C4-2B (cell line): Measurements from ENCODE around the gene ROS1.

Source experiments
- CTCF ChIP-seq: fragments of 450-650 bp; conservative IDR thresholded peaks from 2 replicates; pipeline ENCODE4 v1.5.1; 2017; ENCODE audit warnings: mild to moderate bottlenecking
- ZFX ChIP-seq: fragments of 450-650 bp; IDR thresholded peaks from 2 replicates; pipeline ENCODE4 v1.6.1; 2017

GRCh38 chr6:117328005-117328389 lies 97.7 kb downstream of the ROS1 start:
- TF ChIP-seq CTCF (no peak), ZFX (no peak)
